Hepatocyte (in vitro differentiated cells): Measurements from ENCODE around the gene SLX4IP.

Source experiments
- CTCF ChIP-seq: fragments of 200-600 bp; sonication (generic); IDR thresholded peaks from 2 replicates; pipeline ENCODE4 v1.5.1; 2016; ENCODE audit warnings: antibody characterized with exemption, mild to moderate bottlenecking; ENCODE audit not compliant: poor library complexity
- EZH2phosphoT487 ChIP-seq: fragments of 200-600 bp; sonication (generic); IDR thresholded peaks from one replicate; pipeline ENCODE4 v1.6.1; 2018; ENCODE audit warnings: antibody characterized with exemption, mild to moderate bottlenecking, low read depth, moderate library complexity; ENCODE audit not compliant: unreplicated experiment, severe bottlenecking

GRCh38 chr20:10639077-10639736 is 204.1 kb downstream of the SLX4IP start:
- no peak for TF ChIP-seq EZH2phosphoT487
- no peak for TF ChIP-seq CTCF
